Rectal smooth muscle tissue (tissue), 1 donor: ENCODE results near the gene GID4.

Experiments
- H3K27ac ChIP-seq: one replicate; pipeline ENCODE4 v1.7.0; 2013; ENCODE audit warnings: low read depth, low read length, inconsistent platforms
- H3K27me3 ChIP-seq: one replicate; pipeline ENCODE4 v1.7.0; 2013; ENCODE audit warnings: low read length; ENCODE audit not compliant: control insufficient read depth, insufficient read depth
- H3K36me3 ChIP-seq: one replicate; pipeline ENCODE4 v1.7.0; 2013; ENCODE audit warnings: low read length; ENCODE audit not compliant: control insufficient read depth, insufficient read depth
- H3K4me1 ChIP-seq: one replicate; pipeline ENCODE4 v1.7.0; 2013; ENCODE audit warnings: low read length; ENCODE audit not compliant: control insufficient read depth, insufficient read depth
- H3K4me3 ChIP-seq: one replicate; pipeline ENCODE4 v1.7.0; 2013; ENCODE audit warnings: low read length
- H3K9ac ChIP-seq: one replicate; pipeline ENCODE4 v1.7.0; 2013; ENCODE audit warnings: low read length

GID4 gene

GRCh38 chr17:18020971-18021370 lies 18.2 kb upstream of the GID4 start:
- Histone ChIP-seq H3K27me3 (no peaks in the 10 kb centered on the region), H3K27ac (no peak overlapping the region), H3K36me3 (peaks cover 22% of the 10 kb centered on the region), H3K9ac (no peak overlapping the region), H3K4me3 (no peak overlapping the region), H3K4me1 (no peaks in the 10 kb centered on the region)

DNA sequence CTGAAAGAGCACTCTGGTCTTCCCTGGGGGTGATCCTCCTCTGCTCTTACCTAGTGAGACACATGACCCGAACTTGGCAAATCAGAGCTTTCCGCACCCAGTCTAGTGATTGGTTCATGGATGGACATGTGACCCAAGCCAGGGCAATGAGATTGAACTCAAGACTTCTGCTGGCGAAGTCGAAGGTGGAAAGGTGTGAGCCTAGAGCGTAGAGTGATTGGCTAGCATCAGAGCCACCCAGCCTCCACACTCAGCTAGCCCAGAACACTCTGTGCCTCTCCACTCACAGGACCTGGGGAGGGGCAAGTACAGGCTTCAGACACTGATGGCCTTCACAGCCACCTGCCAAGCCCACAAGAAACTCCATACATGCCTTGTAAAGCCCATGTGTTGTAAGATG lies 17.8 kb upstream of the GID4 start:
- Histone ChIP-seq H3K36me3 (peaks cover 25% of the 10 kb centered on the region), H3K27me3 (no peaks in the 10 kb centered on the region), H3K27ac (no peak overlapping the region), H3K4me3 (no peak overlapping the region), H3K4me1 (no peaks in the 10 kb centered on the region), H3K9ac (no peak overlapping the region)

- Histone ChIP-seq H3K36me3 (peaks cover 20% of the 10 kb centered on the region), H3K27ac (no peak overlapping the region), H3K9ac (no peak overlapping the region), H3K4me1 (no peaks in the 10 kb centered on the region), H3K27me3 (no peaks in the 10 kb centered on the region), H3K4me3 (no peak overlapping the region)
Measured at GRCh38 chr17:18025241-18025944, 13.8 kb upstream of the GID4 start.

DNA sequence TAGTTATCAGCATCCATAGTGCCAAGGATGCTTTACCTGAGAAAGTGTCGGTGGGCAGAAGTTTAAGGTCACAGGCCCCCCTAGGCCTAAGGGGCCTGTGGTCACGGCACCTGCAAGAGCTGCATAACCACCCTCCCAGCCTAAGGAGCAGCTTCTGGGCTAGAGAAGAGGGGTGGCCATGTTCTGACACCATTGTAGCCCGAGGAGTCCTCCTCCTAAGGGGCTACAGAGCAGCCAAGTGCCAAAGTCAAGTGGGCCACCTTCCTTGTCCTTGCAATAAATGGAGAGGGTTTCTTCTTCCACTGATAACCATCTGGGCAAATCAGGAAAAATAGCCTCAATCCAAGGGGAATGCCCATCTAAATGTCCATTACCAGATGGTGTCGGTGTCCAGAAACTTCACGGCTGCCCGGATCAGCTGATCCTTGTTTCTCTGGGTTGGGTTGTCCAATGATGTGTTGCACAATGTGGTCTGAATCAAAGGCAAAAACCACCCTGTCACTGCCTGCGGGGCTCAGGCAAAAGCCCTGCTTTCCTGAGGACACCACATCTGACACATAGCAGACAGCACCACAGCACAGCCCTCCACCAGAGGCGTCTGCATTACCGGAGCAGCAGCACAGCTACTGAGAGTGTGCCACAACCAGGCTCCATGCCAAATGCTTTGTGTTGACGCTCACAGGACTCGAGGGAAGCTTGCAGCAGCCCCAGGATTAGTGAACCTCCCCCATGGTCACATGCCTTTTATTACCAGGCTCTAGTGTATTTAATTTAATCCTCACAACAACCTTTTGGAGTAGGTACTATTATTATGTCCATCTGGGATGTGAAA lies 13.0 kb upstream of the GID4 start:
- Histone ChIP-seq H3K9ac (no peak overlapping the region), H3K27me3 (no peaks in the 10 kb centered on the region), H3K27ac (no peak overlapping the region), H3K4me3 (no peak overlapping the region), H3K4me1 (no peaks in the 10 kb centered on the region), H3K36me3 (peaks cover 19% of the 10 kb centered on the region)

DNA sequence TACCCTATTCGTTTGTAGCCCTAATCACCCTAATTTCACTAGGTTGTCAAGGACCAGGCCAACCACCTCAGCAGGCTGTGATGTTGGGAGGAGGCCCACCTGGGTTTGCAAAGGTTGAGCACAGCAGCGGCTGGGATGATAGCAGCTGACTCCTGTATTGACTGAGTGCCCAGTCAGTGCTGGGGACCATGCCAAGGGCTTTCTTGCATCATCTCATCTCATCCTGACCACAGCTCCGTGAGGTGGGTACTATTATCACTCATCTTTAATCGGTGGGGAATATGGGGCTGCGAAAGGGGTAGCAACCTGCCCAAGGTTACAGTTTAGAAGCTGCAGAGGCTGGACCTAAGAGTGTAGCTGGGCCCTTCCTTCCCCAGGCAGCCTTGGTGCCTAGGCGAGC lies 11.9 kb upstream of the GID4 start:
- Histone ChIP-seq H3K4me1 (no peaks in the 10 kb centered on the region), H3K4me3 (no peak overlapping the region), H3K36me3 (peaks cover 13% of the 10 kb centered on the region), H3K9ac (no peak overlapping the region), H3K27ac (no peak overlapping the region), H3K27me3 (no peaks in the 10 kb centered on the region)

- no peak overlapping the region for H3K9ac ChIP-seq
- no peak overlapping the region for H3K27ac ChIP-seq
- H3K27me3 ChIP-seq = no peaks in the 10 kb centered on the region
- H3K4me1 ChIP-seq = no peaks in the 10 kb centered on the region
- peaks cover 13% of the 10 kb centered on the region for H3K36me3 ChIP-seq
- no peak overlapping the region for H3K4me3 ChIP-seq
Measured at GRCh38 chr17:18028114-18028951, 10.9 kb upstream of the GID4 start.

GRCh38 chr17:18028952-18029540 lies 10.2 kb upstream of the GID4 start:
- Histone ChIP-seq H3K27ac (no peak overlapping the region), H3K36me3 (peaks cover 11% of the 10 kb centered on the region), H3K9ac (no peak overlapping the region), H3K4me3 (no peak overlapping the region), H3K4me1 (no peaks in the 10 kb centered on the region), H3K27me3 (no peaks in the 10 kb centered on the region)

DNA sequence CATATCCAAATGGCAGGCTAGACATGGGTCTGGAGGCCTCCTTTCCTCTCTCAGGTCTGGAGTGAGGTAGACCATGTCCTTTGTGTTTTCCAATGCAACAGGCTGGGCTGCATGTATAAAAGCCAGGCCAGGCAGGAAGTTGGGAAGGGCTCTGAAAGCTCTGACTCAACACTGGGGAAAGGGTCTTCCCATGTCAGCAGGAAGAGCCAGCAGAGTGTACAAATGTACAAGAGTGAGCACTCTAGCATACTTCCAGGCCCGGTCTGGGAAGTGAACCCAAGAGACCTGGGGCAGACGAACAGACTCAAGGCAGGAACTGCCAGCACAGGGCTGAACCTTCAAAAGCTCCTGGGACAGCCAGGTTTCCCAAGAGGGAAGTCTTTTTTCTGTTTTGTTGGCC lies 7.3 kb upstream of the GID4 start:
- no peaks in the 10 kb centered on the region for H3K4me1 ChIP-seq
- H3K36me3 ChIP-seq = no peaks in the 10 kb centered on the region
- no peak overlapping the region for H3K9ac ChIP-seq
- no peaks in the 10 kb centered on the region for H3K27me3 ChIP-seq
- no peak overlapping the region for H3K27ac ChIP-seq
- H3K4me3 ChIP-seq = no peak overlapping the region

DNA sequence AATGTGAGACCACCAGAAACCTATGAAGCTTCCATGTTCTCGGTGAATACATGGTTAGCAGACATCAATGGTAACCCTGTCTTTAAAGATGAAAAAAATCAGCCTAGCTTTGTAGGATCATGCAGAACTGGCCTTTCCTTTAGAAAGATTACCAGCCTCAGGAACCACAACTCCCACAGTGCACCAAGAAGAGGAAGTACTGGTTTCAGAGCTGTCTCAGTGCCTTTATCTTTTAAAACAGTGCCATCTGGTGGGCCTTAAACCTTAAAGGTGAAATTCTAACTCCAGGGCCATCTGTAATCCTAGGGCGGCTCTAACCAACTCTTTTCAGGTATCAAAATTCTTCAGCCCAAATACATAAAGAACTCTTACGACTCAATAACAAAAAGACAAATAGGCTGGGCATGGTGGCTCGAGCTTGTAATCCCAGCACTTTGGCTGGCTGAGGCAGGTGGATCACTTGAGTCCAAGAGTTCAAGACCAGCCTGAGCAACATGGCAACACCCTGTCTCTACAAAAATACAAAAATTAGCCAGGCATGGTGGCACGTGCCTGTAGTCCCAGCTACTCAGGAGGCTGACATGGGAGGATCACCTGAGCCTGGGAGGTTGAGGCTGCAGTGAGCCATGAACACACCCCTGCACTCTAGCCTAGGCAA lies 5.6 kb upstream of the GID4 start:
- no peaks in the 10 kb centered on the region for H3K27me3 ChIP-seq
- H3K9ac ChIP-seq = no peak overlapping the region
- H3K27ac ChIP-seq = no peak overlapping the region
- peaks cover 5% of the 10 kb centered on the region for H3K4me1 ChIP-seq
- H3K36me3 ChIP-seq = no peaks in the 10 kb centered on the region
- no peak overlapping the region for H3K4me3 ChIP-seq

GRCh38 chr17:18035704-18036103 lies 3.5 kb upstream of the GID4 start:
- no peak overlapping the region for H3K9ac ChIP-seq
- no peak overlapping the region for H3K4me3 ChIP-seq
- peaks cover 12% of the 10 kb centered on the region for H3K4me1 ChIP-seq
- no peak overlapping the region for H3K27ac ChIP-seq
- no peaks in the 10 kb centered on the region for H3K36me3 ChIP-seq
- no peaks in the 10 kb centered on the region for H3K27me3 ChIP-seq

GRCh38 chr17:18037486-18037885 lies 1.7 kb upstream of the GID4 start:
- no peak overlapping the region for H3K9ac ChIP-seq
- H3K36me3 ChIP-seq = no peaks in the 10 kb centered on the region
- H3K27ac ChIP-seq = no peak overlapping the region
- H3K4me1 ChIP-seq = peaks cover 14% of the 10 kb centered on the region
- H3K4me3 ChIP-seq = no peak overlapping the region
- no peaks in the 10 kb centered on the region for H3K27me3 ChIP-seq
